ENCODE results near the gene PSKH1. TPM values are rescaled to one million over a fixed set of nuclear protein-coding genes. Genes with fewer than 3 reads are reported as not detected.

The PSKH1 gene
- total and polyA plus RNA-seq, 3 donors from 2014 or later: 47.7 to 66.8 (median 50.5) TPM

GRCh38 chr16:67941469-67942199, 48.6 kb downstream of the PSKH1 start:
- no peak for TF ChIP-seq POLR2A (IDR thresholded peaks at IDR 0.05)
- TF ChIP-seq CTCF (IDR thresholded peaks at IDR 0.05): no peak
- intact Hi-C loops (cut with DNase I; ENCODE audit: low total_unique reads): no loop called here
- WGBS, 2 donors: 79 to 84% methylated on average over 7 to 9 of the region's 9 CpGs
- no peaks in the 10 kb centered on the region for H3K36me3 ChIP-seq (ENCODE audit: low read depth, missing control alignments)
- H3K27ac ChIP-seq: no peak overlapping the region
- peaks cover 22% of the 10 kb centered on the region for H3K4me1 ChIP-seq
- H3K27me3 ChIP-seq: no peaks in the 10 kb centered on the region
- H3K9me3 ChIP-seq: no peaks in the 10 kb centered on the region
- no peak overlapping the region for H3K4me3 ChIP-seq
- DNase-seq: no peak

GRCh38 chr16:67942200-67942509, 49.1 kb downstream of the PSKH1 start:
- Histone ChIP-seq H3K27ac (no peak overlapping the region), H3K9me3 (no peaks in the 10 kb centered on the region), H3K36me3 (ENCODE audit: low read depth, missing control alignments) (no peaks in the 10 kb centered on the region), H3K4me1 (peaks cover 17% of the 10 kb centered on the region), H3K27me3 (no peaks in the 10 kb centered on the region), H3K4me3 (no peak overlapping the region)
- intact Hi-C loops (cut with DNase I; ENCODE audit: low total_unique reads): no loop called here
- peak; percentile 46 for DNase-seq
- WGBS, 2 donors: 80% methylated on average over 6 of the region's 6 CpGs; no CpG with 5 or more reads in 1 of the 2 donors
- peak; percentile 46 to 57 (median 51) for TF ChIP-seq CTCF (IDR thresholded peaks at IDR 0.05)
- no peak for TF ChIP-seq POLR2A (IDR thresholded peaks at IDR 0.05)

- intact Hi-C loops (cut with DNase I; ENCODE audit: low total_unique reads): no loop called here
- 85 to 95% methylated on average over 4 to 27 of the region's 27 CpGs for WGBS, 2 donors
- Histone ChIP-seq H3K9me3 (no peaks in the 10 kb centered on the region), H3K36me3 (ENCODE audit: low read depth, missing control alignments) (no peaks in the 10 kb centered on the region), H3K4me1 (peaks cover 15% of the 10 kb centered on the region), H3K27me3 (no peaks in the 10 kb centered on the region), H3K27ac (peak overlapping the region; percentile 42 to 60), H3K4me3 (no peak overlapping the region)
- DNase-seq: no peak
- TF ChIP-seq POLR2A (IDR thresholded peaks at IDR 0.05) (no peak), CTCF (IDR thresholded peaks at IDR 0.05) (no peak)
Observed at GRCh38 chr16:67942510-67943255, 49.6 kb downstream of the PSKH1 start.

- 66 to 88% methylated on average over 1 to 6 of the region's 6 CpGs for WGBS, 2 donors
- Histone ChIP-seq H3K27ac (peak overlapping the region; percentile 42 to 60), H3K9me3 (no peaks in the 10 kb centered on the region), H3K4me3 (no peak overlapping the region), H3K36me3 (ENCODE audit: low read depth, missing control alignments) (no peaks in the 10 kb centered on the region), H3K4me1 (peaks cover 15% of the 10 kb centered on the region), H3K27me3 (no peaks in the 10 kb centered on the region)
- DNase-seq: no peak
- intact Hi-C loops (cut with DNase I; ENCODE audit: low total_unique reads): no loop called here
- TF ChIP-seq CTCF (IDR thresholded peaks at IDR 0.05) (no peak), POLR2A (IDR thresholded peaks at IDR 0.05) (no peak)
Observed at GRCh38 chr16:67943256-67943618, 50.2 kb downstream of the PSKH1 start.

Measured in testis (tissue), 3 donors.